ENCODE measurements around the gene CD6. TPM values are rescaled to one million over a fixed set of nuclear protein-coding genes. Genes with fewer than 3 reads are reported as not detected.

Gene CD6
- total RNA-seq, 1 experiment from 2014 or later, result 1.4 TPM

GRCh38 chr11:61023086-61023965 lies 51.8 kb downstream of the CD6 start:
- Histone ChIP-seq H3K36me3 (ENCODE audit: control insufficient read depth in 1 of 2, insufficient read depth in 2 of 2, low read length in 2 of 2) (no peaks in the 10 kb centered on the region), H3K9me3 (ENCODE audit: control insufficient read depth in 1 of 2, insufficient read depth in 1 of 2, low read depth in 1 of 2, low read length in 2 of 2) (no peaks in the 10 kb centered on the region), H3K9ac (ENCODE audit: low read length) (no peak overlapping the region), H3K27ac (ENCODE audit: low read depth, low read length) (no peak overlapping the region), H4K20me1 (ENCODE audit: insufficient read depth) (no peaks in the 10 kb centered on the region), H3K4me2 (ENCODE audit: low read length) (no peak overlapping the region), H2AFZ (ENCODE audit: low read depth, low read length, poor library complexity, severe bottlenecking) (no peak overlapping the region), H3K4me1 (ENCODE audit: control insufficient read depth in 1 of 2, insufficient read depth in 2 of 2, low read length in 2 of 2) (peaks cover 5 to 11% of the 10 kb centered on the region in 2 experiments; a peak in 3 of 4 replicates), H3K4me3 (replicated peaks in 1 of 2; ENCODE audit: low read depth in 1 of 2, low read length in 2 of 2) (no peak overlapping the region), H3K27me3 (ENCODE audit: insufficient read depth, low read length) (no peaks in the 10 kb centered on the region), H3K9me2 (ENCODE audit: insufficient read depth) (no peaks in the 10 kb centered on the region), H3K79me2 (ENCODE audit: insufficient read depth, low read length) (no peaks in the 10 kb centered on the region)
- no TSS peak for BruUV-seq (replicated peaks)
- ChIA-PET CTCF (no interaction called here), POLR2A (no interaction called here), RAD21 (ENCODE audit: low non-redundant PET in 1 of 2, low total read pairs in 2 of 2, uncharacterized antibody in 2 of 2, unreplicated experiment in 2 of 2) (no interaction called here)
- intact Hi-C loops (cut with micrococcal nuclease), result no loop called here
- no peak for DNase-seq (ENCODE audit: low read depth, low spot score)
- TF ChIP-seq POLR2AphosphoS5 (IDR thresholded peaks at IDR 0.05; ENCODE audit: low read depth, low read length) (no peak), TCF7L2 (IDR thresholded peaks at IDR 0.05; ENCODE audit: borderline replicate concordance, extremely low read depth, insufficient read depth, insufficient read length) (no peak), EGR1 (IDR thresholded peaks at IDR 0.05; ENCODE audit: low read depth) (no peak), YY1 (IDR thresholded peaks at IDR 0.05; ENCODE audit: extremely low read depth, insufficient replicate concordance, low read depth, low read length) (no peak), ZNF274 (IDR thresholded peaks at IDR 0.05; ENCODE audit: low read depth, low read length) (no peak), CEBPB (IDR thresholded peaks at IDR 0.05; ENCODE audit: low read depth) (no peak), REST (IDR thresholded peaks at IDR 0.05; ENCODE audit: low read depth) (no peak), ZFX (IDR thresholded peaks at IDR 0.05) (no peak), JUND (IDR thresholded peaks at IDR 0.05) (no peak), EZH2phosphoT487 (IDR thresholded peaks at IDR 0.05; ENCODE audit: borderline replicate concordance) (no peak), CBX3 (IDR thresholded peaks at IDR 0.05; ENCODE audit: low read depth) (no peak), RAD21 (IDR thresholded peaks at IDR 0.05; ENCODE audit: low read depth) (no peak), FOSL1 (IDR thresholded peaks at IDR 0.05; ENCODE audit: low read depth) (no peak), ELF1 (IDR thresholded peaks at IDR 0.05; ENCODE audit: borderline replicate concordance, low read depth) (no peak), EZH2 (IDR thresholded peaks at IDR 0.05) (no peak), MAX (IDR thresholded peaks at IDR 0.05) (no peak), SIN3A (IDR thresholded peaks at IDR 0.05; ENCODE audit: low read depth) (no peak), SRF (IDR thresholded peaks at IDR 0.05; ENCODE audit: low read depth) (no peak)
- TF ChIP-seq, protein P1, sequence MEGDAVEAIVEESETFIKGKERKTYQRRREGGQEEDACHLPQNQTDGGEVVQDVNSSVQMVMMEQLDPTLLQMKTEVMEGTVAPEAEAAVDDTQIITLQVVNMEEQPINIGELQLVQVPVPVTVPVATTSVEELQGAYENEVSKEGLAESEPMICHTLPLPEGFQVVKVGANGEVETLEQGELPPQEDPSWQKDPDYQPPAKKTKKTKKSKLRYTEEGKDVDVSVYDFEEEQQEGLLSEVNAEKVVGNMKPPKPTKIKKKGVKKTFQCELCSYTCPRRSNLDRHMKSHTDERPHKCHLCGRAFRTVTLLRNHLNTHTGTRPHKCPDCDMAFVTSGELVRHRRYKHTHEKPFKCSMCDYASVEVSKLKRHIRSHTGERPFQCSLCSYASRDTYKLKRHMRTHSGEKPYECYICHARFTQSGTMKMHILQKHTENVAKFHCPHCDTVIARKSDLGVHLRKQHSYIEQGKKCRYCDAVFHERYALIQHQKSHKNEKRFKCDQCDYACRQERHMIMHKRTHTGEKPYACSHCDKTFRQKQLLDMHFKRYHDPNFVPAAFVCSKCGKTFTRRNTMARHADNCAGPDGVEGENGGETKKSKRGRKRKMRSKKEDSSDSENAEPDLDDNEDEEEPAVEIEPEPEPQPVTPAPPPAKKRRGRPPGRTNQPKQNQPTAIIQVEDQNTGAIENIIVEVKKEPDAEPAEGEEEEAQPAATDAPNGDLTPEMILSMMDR (IDR thresholded peaks at IDR 0.05 in 2 of 3, conservative IDR thresholded peaks at IDR 0.05 in 1 of 3; ENCODE audit: borderline replicate concordance in 1 of 3, insufficient read depth in 1 of 3, low read depth in 2 of 3, low read length in 2 of 3), result no peak
- no peak for ATAC-seq

Measured in HCT116 (cell line).